Posterior vena cava (tissue), 2 donors: ENCODE data around the gene SOCS1. TPM values are rescaled to one million over a fixed set of nuclear protein-coding genes. Genes with fewer than 3 reads are reported as not detected.

Source experiments
- DNase-seq: peaks from one replicate; pipeline ENCODE4 v3.0.0-alpha.2; 2020; ENCODE audit warnings: low spot score
- intact Hi-C, 2 donors: fragments of 100-400 bp; cut with DNase I; formaldehyde crosslinking; loops; one replicate each; pipeline versions ENCODE4 v1.14.1 to v1.14.2; 2022 to 2023
- total RNA-seq, 2 donors: library from RNA; stranded (reverse); fragmentation: NEBNext Ultra II Directional; extraction: Animal tissue kit (Norgen Biotek cat#: 25700); gene quantifications; one replicate each; pipeline ENCODE4 v1.2.1, GENCODE V29; 2021
- donor health status: DM: yes; HTN: yes; CAD: no.
- donor health status: DM: yes; HTN: yes; CAD: no.

SOCS1 gene
- total RNA-seq, 2 donors from 2014 or later = 7.5 to 7.7 TPM

GRCh38 chr16:11252482-11252931, 3.5 kb downstream of the SOCS1 start:
- intact Hi-C loops = loop anchor here (2.0 to 10.0 kb wide), 3 partner anchors 138 to 276 kb away; no protein-coding TSS in a partner anchor
- no peak for DNase-seq

- DNase-seq = no peak
- intact Hi-C loops = loop anchor here (2.0 to 10.0 kb wide), 3 partner anchors 137 to 275 kb away; no protein-coding TSS in a partner anchor
These were observed 4.2 kb downstream of the SOCS1 start for GRCh38 chr16:11251525-11252481.

GRCh38 chr16:11250786-11251524, 5.0 kb downstream of the SOCS1 start:
- DNase-seq = no peak
- intact Hi-C loops = loop anchor here (10.0 kb wide), 2 partner anchors 136 to 146 kb away; no protein-coding TSS in a partner anchor

- DNase-seq = no peak
- intact Hi-C loops = loop anchor here (10.0 kb wide), 2 partner anchors 135 to 145 kb away; no protein-coding TSS in a partner anchor
These were observed 5.8 kb downstream of the SOCS1 start for GRCh38 chr16:11250091-11250785.

- DNase-seq = no peak
- intact Hi-C loops = loop anchor here (10.0 kb wide), 2 partner anchors 135 to 145 kb away; no protein-coding TSS in a partner anchor
These were observed 6.6 kb downstream of the SOCS1 start for GRCh38 chr16:11249233-11250061.

GRCh38 chr16:11248133-11248532, 7.9 kb downstream of the SOCS1 start:
- no peak for DNase-seq
- intact Hi-C loops = no loop called here

- DNase-seq = no peak
- intact Hi-C loops = no loop called here
These were observed 10.0 kb downstream of the SOCS1 start for GRCh38 chr16:11245988-11246387.

- DNase-seq = no peak
- intact Hi-C loops = no loop called here
These were observed 10.7 kb downstream of the SOCS1 start for GRCh38 chr16:11245222-11245737.

GRCh38 chr16:11242658-11243057, 13.3 kb downstream of the SOCS1 start:
- intact Hi-C loops = no loop called here
- DNase-seq = no peak

- DNase-seq = no peak
- intact Hi-C loops = no loop called here
These were observed 14.4 kb downstream of the SOCS1 start for GRCh38 chr16:11241480-11242204.

- intact Hi-C loops = no loop called here
- no peak for DNase-seq
These were observed 15.1 kb downstream of the SOCS1 start for GRCh38 chr16:11240636-11241473.

- no peak for DNase-seq
These were observed 16.1 kb downstream of the SOCS1 start for GRCh38 chr16:11239644-11240632.

GRCh38 chr16:11238272-11239202, 17.5 kb downstream of the SOCS1 start:
- DNase-seq = no peak
- intact Hi-C loops = no loop called here

More at GRCh38 chr16:11239644-11240632, 16.1 kb downstream of the SOCS1 start:
- intact Hi-C loops = no loop called here

GRCh38 chr16:11236461-11237254, 19.3 kb downstream of the SOCS1 start:
- intact Hi-C loops = no loop called here
- no peak for DNase-seq
